Uterus (tissue), 2 donors: ENCODE results near the gene HEY2.

Source experiments
- CTCF ChIP-seq, 4 experiments: fragments of 200-600 bp in 2 of 4; fragments of 450-650 bp in 2 of 4; sonication (generic) in 2 of 4; IDR thresholded peaks; one replicate each; pipeline ENCODE4 v1.5.1; 2016 to 2019; ENCODE audit warnings: antibody characterized with exemption in 4 of 4, mild to moderate bottlenecking in 2 of 4, moderate library complexity in 1 of 4
- POLR2A ChIP-seq, 2 donors: fragments of 450-650 bp; IDR thresholded peaks; one replicate each; pipeline ENCODE4 v1.6.1; 2016; ENCODE audit warnings: antibody characterized with exemption in 2 of 2, mild to moderate bottlenecking in 1 of 2, moderate library complexity in 1 of 2

DNA sequence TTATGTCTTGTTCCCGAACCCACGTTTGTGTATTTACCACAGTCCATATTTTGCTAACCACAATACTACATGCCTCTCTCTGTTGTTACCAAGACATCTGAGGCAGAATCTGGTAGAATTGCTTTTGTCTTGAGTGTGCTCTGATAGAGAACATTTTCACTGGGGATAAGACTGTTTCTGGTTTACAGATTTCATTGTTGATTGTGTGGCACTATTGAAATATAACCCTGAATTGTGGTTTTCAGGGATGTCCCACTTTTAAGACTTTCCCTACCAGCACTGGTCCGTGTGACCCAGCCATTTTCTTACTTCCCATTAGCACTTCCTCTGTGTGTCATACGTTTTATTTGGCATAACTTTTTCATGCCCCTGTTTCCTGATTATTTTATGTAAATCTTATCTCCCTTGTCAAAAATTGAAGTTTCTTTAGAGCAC lies 53.5 kb downstream of the HEY2 start:
- TF ChIP-seq CTCF (IDR thresholded peaks at IDR 0.05) (no peak), POLR2A (IDR thresholded peaks at IDR 0.05) (no peak)
